ENCODE measurements around the gene TNNT3.
"Not testable (repeated sequence)": the region's sequence is repeated elsewhere in the genome, so short reads cannot be mapped to it uniquely, and the experiment has no call there.

Gene TNNT3

DNA sequence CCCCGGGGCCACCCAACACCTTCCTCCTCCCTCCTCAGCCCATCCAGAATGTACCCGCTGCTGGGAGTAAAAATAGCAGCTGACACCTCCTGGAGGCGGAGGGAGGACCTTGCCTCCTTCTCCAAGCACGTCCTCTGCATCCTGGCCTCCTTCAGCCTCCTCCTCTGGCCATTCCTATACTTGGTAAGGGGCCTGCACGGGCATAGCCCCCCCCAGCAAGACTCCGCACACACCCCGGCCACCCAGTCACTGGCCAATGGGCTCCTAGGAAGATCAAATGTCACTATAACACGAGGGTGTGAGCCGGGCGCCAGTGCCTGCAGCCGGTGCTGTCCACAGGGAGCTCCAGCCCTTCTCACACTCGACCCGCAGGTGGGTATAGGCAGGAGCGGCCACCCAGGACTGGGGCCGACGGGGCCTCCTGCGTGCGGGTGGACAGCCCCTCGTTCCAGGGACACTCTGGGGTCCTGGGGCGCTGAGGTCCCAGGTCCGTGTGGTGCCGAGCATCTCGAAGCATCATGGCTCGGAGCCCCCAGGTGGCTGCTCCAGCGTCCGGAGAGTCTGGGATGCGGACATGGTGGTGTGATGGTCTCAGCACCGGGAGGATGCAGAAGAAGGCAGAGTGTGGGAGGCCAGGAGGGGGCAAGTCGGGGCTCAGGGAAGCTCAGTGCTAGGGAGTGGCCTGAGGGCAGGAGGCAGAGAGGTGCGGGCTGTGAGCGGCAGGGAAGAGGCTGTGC, at the start of gene TNNT3:
TSS of gene TNNT3 (plus strand) at position 313 of the 737 bp plus-strand sequence. CDS start 3,172 bp downstream, outside the sequence.
- DNase-seq (ENCODE audit: low spot score), result no peak

DNA sequence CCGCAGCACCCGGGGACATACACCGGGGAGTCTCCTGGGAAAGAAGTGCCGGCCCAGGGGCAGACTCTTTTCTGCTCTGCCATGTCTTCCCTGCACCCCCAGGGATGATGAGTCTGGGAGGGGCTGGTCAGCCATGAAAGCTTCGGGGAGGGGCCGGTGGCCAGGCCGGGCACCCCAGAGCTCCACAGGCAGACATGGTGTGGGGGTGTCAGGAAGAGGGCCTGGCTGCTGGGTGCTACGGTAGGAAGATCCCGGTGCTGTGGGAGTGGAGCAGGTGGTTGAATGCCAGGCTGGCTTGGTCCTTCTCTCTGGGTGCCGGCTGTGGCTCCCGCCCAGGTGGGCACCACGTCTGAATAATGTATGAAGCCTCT, 49.2 kb upstream of the TNNT3 start:
- no peak for DNase-seq (ENCODE audit: low spot score)

DNA sequence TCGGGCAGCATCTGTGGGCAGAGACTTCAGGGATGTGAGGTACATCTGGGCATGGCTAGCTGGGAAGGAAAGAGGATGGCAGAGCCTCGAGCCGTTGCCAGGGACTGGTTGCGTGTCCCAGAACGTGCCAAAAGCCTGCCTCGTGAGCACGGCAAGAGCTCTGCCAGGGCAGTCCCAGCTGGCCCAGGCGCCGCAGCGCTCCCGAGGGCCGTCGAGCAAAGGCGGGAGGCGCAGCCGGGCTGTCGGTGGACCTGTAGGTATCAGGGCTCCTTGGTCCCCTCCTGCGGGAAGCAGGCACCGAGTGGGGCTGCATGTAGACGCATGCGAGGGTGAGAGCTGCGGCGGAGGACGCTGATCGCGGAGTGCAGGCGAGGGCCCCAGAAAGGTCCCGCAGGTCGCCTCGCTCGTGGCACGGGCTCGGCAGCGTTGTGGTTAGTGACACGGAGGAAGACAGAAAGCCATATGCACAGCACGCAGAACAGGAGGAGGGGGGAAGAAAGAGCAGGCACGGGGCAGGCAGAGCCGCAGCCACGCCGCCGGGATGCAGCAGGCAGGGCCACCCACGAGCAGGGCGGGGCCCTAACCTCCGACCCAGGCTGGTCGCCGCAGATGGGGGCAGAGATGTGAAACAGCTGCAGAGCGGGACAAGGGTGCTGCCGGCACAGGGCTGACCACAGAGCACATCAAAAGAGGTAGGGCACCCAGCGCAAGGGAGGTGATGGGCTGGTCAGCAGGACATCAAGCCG, 48.6 kb upstream of the TNNT3 start:
- DNase-seq (ENCODE audit: low spot score), result no peak

DNA sequence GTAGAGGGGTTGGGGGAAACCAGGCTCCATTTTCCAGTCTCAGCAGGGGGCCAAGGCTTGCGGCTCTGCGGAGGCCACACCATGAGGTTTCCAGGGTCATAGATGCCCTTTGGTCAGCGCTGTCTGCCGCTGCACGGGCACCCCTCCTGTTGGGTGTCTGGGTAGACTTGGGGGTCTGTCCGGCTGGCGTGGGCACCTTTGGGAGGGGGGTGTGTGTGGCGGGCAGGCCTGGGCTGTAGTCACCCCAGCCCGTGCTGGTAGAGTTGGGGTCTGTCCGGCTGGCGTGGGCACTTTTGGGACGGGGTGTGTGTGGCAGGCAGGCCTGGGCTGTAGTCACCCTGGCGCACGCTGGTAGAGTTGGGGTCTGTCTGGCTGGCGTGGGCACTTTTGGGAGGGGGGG, 48.0 kb upstream of the TNNT3 start:
- no peak for DNase-seq (ENCODE audit: low spot score)

DNA sequence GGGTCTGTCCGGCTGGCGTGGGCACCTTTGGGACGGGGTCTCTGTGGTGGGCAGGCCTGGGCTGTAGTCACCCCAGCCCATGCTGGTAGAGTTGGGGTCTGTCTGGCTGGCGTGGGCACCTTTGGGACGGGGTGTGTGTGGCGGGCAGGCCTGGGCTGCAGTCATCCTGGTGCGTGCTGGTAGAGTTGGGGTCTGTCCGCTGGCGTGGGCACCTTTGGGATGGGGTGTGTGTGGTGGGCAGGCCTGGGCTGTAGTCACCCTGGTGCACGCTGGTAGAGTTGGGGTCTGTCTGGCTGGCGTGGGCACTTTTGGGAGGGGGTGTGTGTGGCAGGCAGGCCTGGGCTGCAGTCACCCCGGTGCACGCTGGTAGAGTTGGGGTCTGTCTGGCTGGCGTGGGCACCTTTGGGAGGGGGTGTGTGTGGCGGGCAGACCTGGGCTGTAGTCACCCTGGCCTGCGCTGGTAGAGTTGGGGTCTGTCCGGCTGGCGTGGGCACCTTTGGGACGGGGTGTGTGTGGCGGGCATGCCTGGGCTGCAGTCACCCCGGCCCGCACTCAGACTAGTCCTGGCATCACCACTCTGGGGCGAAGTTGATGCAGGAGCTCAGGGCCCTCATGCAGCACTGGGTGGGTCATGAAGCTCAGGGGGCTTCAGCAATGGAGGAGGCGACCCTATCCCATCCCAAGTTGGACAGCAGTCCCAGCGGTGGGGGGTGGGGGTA, 47.1 kb upstream of the TNNT3 start:
- no peak for DNase-seq (ENCODE audit: low spot score)

DNA sequence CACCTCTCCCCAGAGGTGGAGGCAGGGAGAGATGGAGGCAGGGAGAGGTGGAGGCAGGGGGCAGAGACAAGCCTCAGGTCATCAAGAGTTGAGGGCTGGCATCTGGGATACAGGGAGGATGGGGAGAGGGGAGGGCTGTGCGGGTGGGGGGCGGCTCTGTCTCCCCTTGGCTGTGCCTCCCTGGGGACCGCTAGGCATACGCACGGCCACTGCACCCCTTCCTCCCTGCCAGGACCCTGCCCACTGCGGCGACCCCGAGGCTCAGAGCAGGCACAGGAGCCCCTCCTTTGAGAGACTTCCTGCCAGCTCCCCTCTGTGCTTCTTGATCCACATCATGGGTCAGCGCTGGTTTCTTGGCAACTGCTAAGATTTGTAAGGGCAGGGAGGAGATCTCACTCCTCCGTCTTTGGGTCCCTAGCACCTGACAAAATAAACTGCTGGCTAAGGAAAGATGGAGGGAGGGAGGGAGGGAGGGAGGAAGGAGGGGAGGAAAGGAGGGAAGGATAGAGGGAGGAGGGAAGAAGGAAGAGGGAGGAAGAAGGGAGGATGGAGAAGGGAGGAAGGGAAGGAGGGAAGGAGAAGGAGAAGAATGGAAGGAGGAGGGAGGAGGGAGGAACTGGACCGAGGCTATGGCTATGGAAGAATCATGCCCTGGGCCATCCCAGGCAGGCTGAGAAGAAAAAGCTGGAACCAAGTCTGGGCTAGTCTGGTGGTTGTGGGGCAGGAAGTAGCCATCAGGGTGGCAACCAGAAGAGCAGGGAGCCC, 46.3 kb upstream of the TNNT3 start:
- peak; percentile 59 for DNase-seq (ENCODE audit: low spot score)

DNA sequence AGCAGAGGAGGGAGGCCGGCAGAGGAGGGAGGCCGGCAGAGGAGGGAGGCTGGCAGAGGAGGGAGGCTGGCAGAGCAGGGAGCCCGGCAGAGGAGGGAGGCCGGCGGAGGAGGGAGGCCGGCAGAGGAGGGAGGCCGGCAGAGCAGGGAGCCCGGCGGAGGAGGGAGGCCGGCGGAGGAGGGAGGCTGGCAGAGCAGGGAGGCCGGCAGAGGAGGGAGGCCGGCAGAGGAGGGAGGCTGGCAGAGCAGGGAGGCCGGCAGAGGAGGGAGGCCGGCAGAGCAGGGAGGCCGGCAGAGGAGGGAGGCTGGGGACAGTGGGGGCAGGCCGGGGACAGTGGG, 45.7 kb upstream of the TNNT3 start:
- not testable (repeated sequence) for DNase-seq (ENCODE audit: low spot score)

DNA sequence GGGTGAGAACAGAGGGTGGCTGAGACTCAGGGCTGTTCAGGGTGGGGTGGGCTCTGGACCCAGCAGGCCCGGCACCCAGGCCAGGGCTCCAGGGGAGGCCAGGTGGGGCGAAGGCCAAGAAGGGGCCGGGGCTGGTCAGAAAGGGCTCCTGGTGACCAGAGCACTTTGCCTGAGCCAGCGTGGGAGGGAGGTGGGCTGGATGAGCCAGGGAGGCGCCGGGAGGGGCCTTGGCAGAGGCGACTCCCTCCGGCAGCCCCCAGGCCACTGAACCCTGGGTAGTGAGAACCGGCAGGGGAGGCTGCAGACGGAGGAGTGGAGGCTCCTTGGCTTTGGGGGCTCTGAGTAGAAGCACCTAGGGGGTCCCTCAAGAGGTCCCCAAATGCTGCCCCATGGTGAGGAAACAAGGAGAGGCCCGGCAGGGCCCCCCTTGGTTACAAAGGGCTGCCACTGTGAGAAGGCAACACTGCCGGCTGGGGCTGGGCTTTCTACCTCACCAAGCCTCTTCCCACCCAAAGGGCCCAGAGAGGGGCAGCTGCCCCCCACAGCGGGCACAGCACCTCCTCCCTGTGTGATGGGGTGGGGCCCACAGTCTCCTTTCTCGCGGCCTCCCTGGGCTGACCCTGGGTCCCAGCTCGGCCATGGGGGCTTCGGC, 44.9 kb upstream of the TNNT3 start:
- not testable (repeated sequence) for DNase-seq (ENCODE audit: low spot score)

DNA sequence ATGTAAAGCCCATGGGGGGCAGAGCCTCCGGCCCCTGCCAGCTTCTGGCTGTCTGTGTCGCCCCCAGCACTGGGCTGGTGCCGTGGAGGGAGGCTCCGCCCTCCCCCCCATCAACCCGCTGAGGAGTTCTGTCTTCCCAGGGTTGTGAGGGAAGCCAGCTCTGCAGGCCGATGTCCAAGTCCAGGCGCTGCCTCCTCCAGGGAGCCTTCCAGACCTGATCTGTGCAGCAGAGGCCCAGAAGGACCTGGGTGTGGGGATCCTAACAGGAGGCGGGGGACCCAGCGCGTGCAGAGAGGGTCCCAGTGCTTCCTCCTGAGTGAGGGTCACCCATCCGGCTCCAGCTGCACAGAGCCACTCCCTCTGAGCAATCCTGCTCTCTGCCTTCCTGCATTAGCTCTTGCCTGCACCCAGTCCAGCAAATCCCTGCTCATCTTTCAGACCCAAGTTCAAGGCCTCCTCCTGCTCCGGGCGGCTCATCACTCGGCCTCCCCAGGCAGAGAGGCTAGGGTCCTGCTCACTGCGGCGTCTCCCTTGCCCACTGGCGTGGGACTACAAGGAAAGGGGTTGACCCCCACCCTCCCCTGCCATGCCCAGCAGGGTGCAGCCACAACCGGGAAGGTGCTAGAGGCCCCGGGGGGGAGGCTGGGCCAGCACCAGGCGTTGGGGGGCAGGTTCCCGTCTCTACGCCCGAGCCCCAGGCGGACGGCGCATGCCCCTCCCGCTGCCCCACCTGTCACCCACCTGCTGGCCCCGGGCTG, 44.2 kb upstream of the TNNT3 start:
- DNase-seq (ENCODE audit: low spot score), result no peak

DNA sequence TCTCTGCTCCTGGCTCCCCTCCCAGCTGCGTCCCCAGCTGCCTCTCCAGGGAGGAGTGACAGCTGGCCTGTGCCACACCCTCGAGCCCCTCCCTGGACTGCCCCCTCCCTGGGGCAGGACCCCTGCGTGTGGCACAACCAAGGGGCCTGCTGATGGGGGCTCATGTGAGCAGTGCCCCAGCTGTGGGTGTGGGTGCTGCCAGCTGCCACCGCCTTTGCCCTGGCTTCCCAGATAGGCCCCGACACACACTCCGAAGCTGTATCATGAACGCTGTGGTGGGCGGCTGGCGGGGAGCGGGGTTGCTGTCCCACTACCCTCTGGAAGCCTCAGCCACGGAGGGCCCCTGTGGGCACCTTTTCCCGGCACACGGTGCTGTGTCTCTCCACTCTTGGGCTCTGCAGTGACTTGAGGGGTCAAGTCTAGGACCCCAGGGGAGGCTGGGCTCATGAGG, 43.6 kb upstream of the TNNT3 start:
- DNase-seq (ENCODE audit: low spot score), result not testable (repeated sequence)

DNA sequence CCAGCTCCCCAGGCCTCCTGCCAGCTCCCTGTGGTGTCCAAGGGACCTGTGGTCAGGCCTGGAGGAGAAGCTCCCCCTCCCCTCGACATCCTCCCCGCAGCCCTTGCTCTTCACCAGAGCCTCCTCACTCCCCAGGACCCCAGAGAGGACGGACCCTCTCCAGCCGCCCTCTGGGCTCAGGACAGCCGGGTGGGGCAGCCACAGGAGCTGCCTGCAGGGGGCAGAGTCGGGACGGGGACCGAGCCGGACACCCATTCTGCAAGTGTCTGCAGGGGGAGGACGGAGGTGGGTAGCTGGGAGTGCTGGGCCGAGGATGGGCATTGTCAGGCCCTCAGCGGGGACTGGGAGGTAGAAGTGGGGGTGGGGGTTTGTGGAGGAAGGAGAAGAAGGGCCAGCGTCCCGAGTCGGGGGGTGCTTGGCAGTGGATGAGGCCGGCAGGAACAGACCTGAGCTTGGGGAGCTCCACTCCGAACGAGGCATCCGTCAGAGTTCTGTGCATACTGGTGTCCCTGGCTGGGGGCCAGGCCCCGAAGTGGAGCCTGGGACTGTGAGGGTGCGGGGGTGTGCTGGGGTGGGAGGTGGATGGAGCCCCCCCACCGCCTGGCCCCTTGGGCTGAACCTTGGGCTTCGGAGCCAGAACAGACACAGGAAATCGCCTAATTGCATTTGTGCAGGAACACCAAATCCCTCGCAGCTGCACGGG, 43.0 kb upstream of the TNNT3 start:
- peak; percentile 58 for DNase-seq (ENCODE audit: low spot score)

DNA sequence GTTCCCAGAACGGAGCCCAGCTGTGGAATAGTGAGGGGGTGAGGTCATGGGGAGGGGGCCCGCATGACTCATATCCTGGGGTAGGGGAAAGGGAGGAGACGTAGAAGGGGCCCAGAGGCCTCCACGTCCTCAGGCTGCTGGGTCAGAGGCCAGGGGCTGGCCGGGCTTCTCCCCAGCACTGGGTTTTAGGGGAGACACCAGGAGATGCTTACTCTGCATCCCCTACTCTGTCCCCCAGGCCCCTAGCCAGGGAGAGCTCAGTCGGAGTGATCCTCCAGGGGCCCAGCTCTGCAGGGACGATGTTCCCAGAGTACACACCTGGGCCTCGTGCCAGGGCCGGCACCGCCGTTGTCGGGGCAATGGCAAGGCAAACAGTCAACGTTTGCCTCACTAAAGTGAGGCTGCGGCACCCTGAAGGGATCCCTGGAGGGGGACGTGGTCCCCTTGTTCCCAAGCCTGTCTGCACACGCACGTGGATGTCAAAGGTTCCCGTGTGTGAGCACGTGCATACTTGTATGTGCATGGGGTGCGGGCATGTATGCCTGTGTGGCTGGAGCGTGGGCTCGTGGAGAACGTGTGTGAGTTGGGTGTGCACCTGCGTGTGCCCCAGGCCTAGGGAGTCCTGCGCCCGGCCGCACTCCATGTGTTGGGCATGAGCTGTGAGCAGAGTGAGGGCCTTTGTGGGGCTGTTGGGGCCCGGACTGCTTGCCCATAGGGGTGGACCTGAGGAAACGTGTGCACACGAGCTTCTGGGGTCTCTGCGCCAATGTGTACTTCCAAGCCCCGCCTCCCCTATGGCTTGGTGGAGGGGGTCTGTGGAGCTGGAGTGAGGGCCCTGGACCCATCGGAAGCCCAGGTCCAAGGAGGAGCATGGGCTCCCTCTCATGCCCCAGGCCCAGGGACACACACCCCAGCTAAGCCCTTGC, 42.0 kb upstream of the TNNT3 start:
- no peak for DNase-seq (ENCODE audit: low spot score)

DNA sequence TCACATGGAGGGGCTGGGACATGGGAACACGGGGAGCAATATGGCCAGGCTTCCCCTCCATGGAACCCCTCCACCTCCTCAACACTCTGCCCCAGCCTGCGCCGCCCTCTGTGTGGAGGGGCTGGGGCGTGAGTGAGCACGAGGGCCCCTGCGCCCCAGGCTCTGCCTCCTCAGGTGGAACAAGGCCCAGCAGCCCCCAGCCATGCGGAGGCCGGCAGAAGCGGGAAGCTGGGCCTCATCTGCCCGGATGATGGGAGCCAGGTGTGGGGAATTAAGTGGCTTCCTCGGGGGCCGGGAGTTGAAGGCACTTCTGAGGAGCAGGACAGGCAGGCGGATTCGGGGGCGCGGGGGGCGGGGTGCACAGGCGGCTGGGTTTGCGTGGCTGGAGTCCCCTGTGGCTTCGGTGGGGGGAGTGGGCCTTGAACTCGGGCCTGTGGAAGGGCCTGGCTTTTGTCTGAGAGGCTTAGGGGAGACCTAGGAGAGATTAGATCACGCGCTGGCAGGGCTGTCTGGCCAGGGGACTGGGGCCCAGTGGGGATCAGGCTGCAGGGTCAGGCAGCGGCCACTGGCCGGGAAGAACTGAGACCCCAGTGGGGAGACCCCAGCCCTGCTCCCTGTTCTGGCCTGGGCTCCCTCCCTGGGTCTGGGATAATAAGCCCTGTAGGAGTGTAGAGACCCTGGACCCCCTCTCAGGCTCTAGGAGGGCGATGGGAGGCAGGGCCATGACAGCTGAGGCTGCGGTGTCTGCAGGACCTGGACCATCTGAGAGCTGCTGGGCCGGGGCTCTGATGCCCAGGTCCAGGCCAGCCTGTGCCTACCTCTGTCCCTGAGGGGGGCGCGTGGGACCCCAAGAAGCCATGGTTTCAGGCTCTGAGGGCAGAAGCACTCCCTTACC, 41.1 kb upstream of the TNNT3 start:
- no peak for DNase-seq (ENCODE audit: low spot score)

DNA sequence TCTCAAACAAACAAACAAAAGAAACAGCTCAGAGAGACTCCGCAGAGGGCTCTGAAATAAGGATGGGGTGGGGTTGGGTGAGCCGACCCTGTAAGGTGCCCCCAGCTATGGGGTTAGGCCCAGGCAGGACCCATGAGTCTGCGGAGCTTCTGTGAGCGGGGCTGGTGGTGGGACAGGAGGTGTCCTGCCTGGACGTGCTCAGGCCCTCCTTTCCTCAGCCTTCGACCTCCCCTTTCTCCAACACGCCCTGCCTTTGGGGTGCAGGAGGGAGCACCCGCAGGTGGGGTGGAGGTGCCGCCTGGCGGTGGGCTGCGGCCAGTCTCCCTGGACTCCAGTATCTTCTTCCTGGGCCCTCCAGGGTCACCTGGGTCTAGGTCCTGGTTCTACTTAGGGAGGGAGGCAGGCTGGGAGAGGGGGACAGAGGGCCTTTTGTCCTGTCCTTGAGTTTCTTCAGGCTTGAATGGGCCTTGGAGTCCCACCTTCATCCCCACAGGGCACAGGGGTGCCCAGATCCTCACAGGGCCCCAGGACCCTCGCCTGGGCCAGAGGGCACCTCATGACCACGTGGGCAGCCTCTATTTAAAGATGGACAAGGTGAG, 40.1 kb upstream of the TNNT3 start:
- no peak for DNase-seq (ENCODE audit: low spot score)

DNA sequence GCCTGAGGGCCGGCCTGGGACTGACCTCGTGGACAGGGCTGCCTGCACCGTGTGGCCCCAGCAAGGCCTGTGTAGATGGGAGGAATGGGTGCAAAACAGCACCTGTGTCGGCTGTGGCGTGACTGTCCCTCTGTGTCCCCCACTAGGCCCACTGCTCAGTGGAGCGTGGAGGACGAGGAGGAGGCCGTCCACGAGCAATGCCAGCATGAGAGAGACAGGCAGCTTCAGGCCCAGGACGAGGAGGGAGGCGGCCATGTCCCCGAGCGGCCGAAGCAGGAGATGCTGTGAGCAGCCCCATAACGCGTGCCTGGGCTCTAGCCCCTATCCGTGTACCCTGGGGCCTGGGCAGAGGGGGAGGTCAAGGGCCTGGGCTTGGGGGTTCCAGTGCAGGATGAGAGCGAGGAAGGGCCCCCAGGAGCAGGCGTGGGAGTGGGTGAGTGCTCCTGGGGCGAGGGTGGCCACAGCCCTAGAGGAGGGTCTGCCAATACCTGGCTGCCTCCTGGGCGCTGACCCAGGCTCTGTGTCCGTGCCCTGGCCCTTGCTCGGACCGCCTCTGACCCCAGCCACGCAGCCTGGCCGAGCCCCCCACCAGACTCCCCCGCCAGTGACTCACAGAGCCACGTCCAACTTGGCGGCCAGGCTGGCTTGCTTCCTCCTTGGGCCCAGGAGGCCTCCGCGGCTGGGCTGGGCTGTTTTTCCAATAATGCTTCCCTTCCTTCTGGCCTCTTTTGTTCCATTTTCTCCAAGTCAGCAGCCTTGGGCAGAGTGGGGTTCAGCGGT, 39.4 kb upstream of the TNNT3 start:
- DNase-seq (ENCODE audit: low spot score), result no peak

DNA sequence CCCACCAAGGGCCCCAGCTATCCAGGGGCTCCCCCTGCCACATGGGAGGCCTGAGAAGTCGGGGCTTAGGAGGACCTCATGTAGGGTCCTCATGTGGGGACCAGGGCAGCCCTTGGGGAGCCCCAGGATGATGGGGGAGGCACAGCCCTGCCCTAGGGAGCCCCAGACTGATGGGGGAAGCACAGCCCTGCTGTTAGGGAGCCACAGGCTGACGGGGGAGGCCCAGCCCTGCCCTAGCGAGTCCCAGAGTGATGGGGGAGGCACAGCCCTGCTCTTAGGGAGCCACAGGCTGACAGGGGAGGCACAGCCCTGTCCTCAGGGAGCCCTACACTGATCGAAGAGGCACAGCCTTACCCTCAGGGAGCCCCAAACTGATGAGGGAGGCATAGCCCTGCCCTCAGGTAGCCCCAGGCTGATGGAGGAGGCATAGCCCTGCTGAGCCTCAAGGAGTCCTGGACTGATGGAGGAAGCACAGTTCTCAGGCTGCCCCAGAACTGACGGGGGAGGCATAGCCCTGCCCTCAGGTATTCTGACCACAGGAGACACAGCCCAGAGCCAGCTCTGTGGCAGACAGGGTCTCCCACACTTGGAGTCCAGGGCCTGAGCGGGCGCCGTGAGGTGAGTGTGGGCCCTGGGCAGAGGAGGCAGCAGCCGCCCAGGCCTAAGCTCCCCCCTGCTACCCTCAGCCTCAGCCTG, 38.6 kb upstream of the TNNT3 start:
- DNase-seq (ENCODE audit: low spot score), result no peak

Data from hepatic stellate cell (primary cell).